ENCODE results near the gene PLCB4. TPM values are rescaled to one million over a fixed set of nuclear protein-coding genes. Genes with fewer than 3 reads are reported as not detected.
A peak's percentile ranks its signal among the peaks of the same experiment; 100 is the strongest.

The PLCB4 gene
- total and polyA plus RNA-seq, 12 donors, result 0.26 to 8.5 (median 2.8) TPM

DNA sequence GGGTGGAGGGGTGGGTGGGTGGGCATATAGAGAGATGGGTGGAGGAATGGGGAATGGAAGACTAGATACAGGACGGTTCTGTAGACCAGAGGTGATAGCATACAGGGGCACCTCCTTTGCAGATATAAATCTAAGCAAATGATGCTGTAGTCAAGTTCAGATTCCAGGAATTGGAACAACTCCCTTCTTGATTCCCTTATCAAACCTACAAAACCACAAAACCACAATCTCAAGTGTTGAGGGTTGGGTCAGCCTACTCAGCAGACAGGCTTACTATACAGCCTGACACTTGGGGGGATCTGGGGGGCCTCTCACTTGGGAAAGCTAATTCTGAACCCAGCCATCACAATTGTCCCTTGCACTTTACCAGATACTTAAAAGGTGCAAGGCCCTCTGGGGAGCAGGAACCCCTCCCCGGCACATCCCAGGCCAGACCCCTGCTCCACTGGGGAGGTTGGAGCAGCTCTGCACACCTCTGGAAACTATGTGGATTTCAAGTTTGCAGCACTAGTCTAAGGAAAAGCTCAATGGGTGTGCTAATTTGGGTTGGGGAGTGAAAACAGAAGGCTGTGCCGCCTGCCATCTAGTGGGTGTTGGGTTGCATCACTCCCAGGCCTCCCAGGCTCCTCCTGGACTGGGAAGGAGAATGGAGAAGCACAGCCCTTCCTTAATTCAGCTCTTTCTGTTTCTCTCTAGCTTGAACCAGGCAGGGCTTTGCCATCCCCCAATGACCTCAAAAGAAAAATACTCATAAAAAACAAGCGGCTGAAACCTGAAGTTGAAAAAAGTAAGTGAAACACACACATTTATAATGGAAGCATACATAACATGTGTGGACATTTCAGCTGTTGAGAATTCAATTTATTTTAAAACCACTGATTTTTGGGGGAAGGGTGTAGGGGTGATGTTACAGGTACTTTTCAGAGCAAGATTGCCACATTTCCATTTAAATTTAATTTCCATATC, 324.3 kb downstream of the PLCB4 start:
- WGBS, 4 donors, result 46 to 59% (median 48%) methylated on average over 3 to 4 of the region's 4 CpGs
- H3K27ac ChIP-seq, result no peak overlapping the region
- TF ChIP-seq POLR2A (IDR thresholded peaks at IDR 0.05), result no peak
- TF ChIP-seq, protein P1, sequence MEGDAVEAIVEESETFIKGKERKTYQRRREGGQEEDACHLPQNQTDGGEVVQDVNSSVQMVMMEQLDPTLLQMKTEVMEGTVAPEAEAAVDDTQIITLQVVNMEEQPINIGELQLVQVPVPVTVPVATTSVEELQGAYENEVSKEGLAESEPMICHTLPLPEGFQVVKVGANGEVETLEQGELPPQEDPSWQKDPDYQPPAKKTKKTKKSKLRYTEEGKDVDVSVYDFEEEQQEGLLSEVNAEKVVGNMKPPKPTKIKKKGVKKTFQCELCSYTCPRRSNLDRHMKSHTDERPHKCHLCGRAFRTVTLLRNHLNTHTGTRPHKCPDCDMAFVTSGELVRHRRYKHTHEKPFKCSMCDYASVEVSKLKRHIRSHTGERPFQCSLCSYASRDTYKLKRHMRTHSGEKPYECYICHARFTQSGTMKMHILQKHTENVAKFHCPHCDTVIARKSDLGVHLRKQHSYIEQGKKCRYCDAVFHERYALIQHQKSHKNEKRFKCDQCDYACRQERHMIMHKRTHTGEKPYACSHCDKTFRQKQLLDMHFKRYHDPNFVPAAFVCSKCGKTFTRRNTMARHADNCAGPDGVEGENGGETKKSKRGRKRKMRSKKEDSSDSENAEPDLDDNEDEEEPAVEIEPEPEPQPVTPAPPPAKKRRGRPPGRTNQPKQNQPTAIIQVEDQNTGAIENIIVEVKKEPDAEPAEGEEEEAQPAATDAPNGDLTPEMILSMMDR (IDR thresholded peaks at IDR 0.05), result peak; percentile 32 to 67 (median 56)
- DNase-seq, result peak; percentile 51 to 81 (median 68)
- no peaks in the 10 kb centered on the region for H3K36me3 ChIP-seq (replicated peaks in 1 of 2)
- no peaks in the 10 kb centered on the region for H3K9me3 ChIP-seq (replicated peaks in 1 of 3)
- intact Hi-C loops (cut with DNase I), result no loop called here
- no peak overlapping the region for H3K4me3 ChIP-seq
- peaks cover 0 to 6% of the 10 kb centered on the region in 2 donors for H3K4me1 ChIP-seq (replicated peaks in 1 of 2)
- H3K27me3 ChIP-seq, result no peaks in the 10 kb centered on the region

- Histone ChIP-seq H3K4me1 (replicated peaks in 1 of 2) (no peaks in the 10 kb centered on the region), H3K9me3 (replicated peaks in 1 of 3) (no peaks in the 10 kb centered on the region), H3K27ac (no peak overlapping the region), H3K27me3 (no peaks in the 10 kb centered on the region), H3K36me3 (replicated peaks in 1 of 2) (no peaks in the 10 kb centered on the region), H3K4me3 (no peak overlapping the region)
- WGBS, 4 donors, result 56 to 63% (median 58%) methylated on average over 1 of the region's 1 CpG
- no peak for DNase-seq
- TF ChIP-seq POLR2A (IDR thresholded peaks at IDR 0.05), result no peak
- TF ChIP-seq, protein P1 (IDR thresholded peaks at IDR 0.05), result no peak
- intact Hi-C loops (cut with DNase I), result no loop called here
Measured at GRCh38 chr20:9395971-9396370, 327.1 kb downstream of the PLCB4 start.

DNA sequence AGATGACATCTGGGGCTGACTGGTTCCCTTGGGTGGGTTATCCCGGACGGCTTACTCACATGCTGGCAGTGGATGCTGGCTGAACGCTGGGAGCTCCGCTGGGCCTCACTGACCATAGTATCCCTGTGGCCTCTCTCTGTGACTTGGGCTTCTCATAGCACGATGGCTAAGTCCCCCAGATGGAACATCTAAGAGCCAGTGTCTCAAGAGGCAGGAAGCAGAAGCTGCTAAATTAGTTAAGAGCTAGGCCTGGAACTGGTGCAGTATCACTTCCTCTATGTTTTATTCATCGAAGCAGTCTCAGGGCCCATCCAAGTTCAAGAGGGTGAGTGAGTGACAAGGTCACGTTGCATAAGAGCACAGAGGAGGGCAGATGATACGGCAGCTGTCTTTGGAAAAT, 329.0 kb downstream of the PLCB4 start:
- Histone ChIP-seq H3K4me1 (replicated peaks in 1 of 2) (no peaks in the 10 kb centered on the region), H3K36me3 (replicated peaks in 1 of 2) (no peaks in the 10 kb centered on the region), H3K27me3 (no peaks in the 10 kb centered on the region), H3K9me3 (replicated peaks in 1 of 3) (no peaks in the 10 kb centered on the region), H3K27ac (no peak overlapping the region), H3K4me3 (no peak overlapping the region)
- peak in 3 of 7 donors; percentile 26 to 30 (median 27) for DNase-seq
- intact Hi-C loops (cut with DNase I), result no loop called here
- TF ChIP-seq, protein P1 (IDR thresholded peaks at IDR 0.05), result no peak
- no peak for TF ChIP-seq POLR2A (IDR thresholded peaks at IDR 0.05)
- 60 to 76% (median 73%) methylated on average over 8 of the region's 8 CpGs for WGBS, 4 donors

DNA sequence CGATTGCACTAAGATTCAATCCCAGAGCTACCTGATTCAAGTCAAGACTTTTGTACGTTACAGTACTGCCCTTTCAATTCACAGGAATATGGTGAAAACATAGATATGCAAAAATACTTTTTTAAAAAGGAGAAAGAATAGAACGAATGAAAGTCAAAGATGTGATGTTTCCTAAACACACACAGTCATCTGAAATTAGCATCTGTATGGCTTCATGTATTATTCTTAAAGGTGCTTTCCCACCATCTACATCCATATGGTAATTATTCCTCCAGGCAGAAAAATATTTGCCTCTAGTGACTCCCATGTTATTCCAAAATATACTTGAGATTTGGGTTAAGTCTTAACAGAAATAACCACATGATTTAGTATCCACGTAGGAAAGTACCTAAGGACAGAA, 330.0 kb downstream of the PLCB4 start:
- WGBS, 4 donors, result 66 to 91% (median 85%) methylated on average over 4 of the region's 4 CpGs
- Histone ChIP-seq H3K4me1 (replicated peaks in 1 of 2) (no peaks in the 10 kb centered on the region), H3K9me3 (replicated peaks in 1 of 3) (no peaks in the 10 kb centered on the region), H3K27ac (no peak overlapping the region), H3K4me3 (no peak overlapping the region), H3K36me3 (replicated peaks in 1 of 2) (no peaks in the 10 kb centered on the region), H3K27me3 (no peaks in the 10 kb centered on the region)
- intact Hi-C loops (cut with DNase I), result no loop called here
- DNase-seq, result no peak
- no peak for TF ChIP-seq POLR2A (IDR thresholded peaks at IDR 0.05)
- TF ChIP-seq, protein P1 (IDR thresholded peaks at IDR 0.05), result no peak

Measured in adrenal gland (tissue), 12 donors.